HK-2 (cell line): ENCODE results near the gene MANSC1.
"Not testable (repeated sequence)": the region's sequence is repeated elsewhere in the genome, so short reads cannot be mapped to it uniquely, and the experiment has no call there.

ENCODE experiments used
- DNase-seq: peaks from one replicate; pipeline ENCODE4 v3.0.0-alpha.2; 2018; ENCODE audit not compliant: unreplicated experiment

The MANSC1 gene

GRCh38 chr12:12323591-12323990 lies 26.5 kb downstream of the MANSC1 start:
- peak; percentile 67 for DNase-seq

GRCh38 chr12:12323118-12323517 lies 26.9 kb downstream of the MANSC1 start:
- DNase-seq = no peak

GRCh38 chr12:12319451-12320183 lies 30.4 kb downstream of the MANSC1 start:
- no peak for DNase-seq

GRCh38 chr12:12315838-12316237 lies 34.2 kb downstream of the MANSC1 start:
- DNase-seq = no peak

GRCh38 chr12:12310695-12311094 lies 39.3 kb downstream of the MANSC1 start:
- not testable (repeated sequence) for DNase-seq

- DNase-seq = no peak
These were observed 44.3 kb downstream of the MANSC1 start for GRCh38 chr12:12305568-12306300.

GRCh38 chr12:12302976-12303375 lies 47.1 kb downstream of the MANSC1 start:
- no peak for DNase-seq

- no peak for DNase-seq
These were observed 48.9 kb downstream of the MANSC1 start for GRCh38 chr12:12301122-12301521.

GRCh38 chr12:12297201-12297830 lies 52.7 kb downstream of the MANSC1 start:
- no peak for DNase-seq

GRCh38 chr12:12294215-12295005 lies 55.6 kb downstream of the MANSC1 start:
- DNase-seq = no peak

- DNase-seq = no peak
These were observed 59.8 kb downstream of the MANSC1 start for GRCh38 chr12:12290206-12290605.

GRCh38 chr12:12286441-12286840 lies 63.6 kb downstream of the MANSC1 start:
- DNase-seq = no peak

- DNase-seq = no peak
These were observed 67.1 kb downstream of the MANSC1 start for GRCh38 chr12:12282761-12283425.

GRCh38 chr12:12282202-12282601 lies 67.8 kb downstream of the MANSC1 start:
- no peak for DNase-seq

- DNase-seq = no peak
These were observed 68.9 kb downstream of the MANSC1 start for GRCh38 chr12:12281134-12281533.

GRCh38 chr12:12278899-12279298 lies 71.1 kb downstream of the MANSC1 start:
- no peak for DNase-seq
